Ureter (tissue), 1 donor: Measurements from ENCODE around the gene CPD. TPM values are rescaled to one million over a fixed set of nuclear protein-coding genes. Genes with fewer than 3 reads are reported as not detected.
"Not testable (repeated sequence)": the region's sequence is repeated elsewhere in the genome, so short reads cannot be mapped to it uniquely, and the experiment has no call there.

Experiments
- DNase-seq: peaks from one replicate; pipeline ENCODE4 v3.0.0-alpha.2; 2020; ENCODE audit warnings: low spot score
- total RNA-seq: library from RNA; stranded (reverse); gene quantifications from one replicate; pipeline ENCODE4 v1.2.4, GENCODE V29; 2023
- donor health status: DM: yes; HTN: yes; CAD: no.

The CPD gene
- total RNA-seq, 1 donor from 2014 or later: 61.0 TPM

DNA sequence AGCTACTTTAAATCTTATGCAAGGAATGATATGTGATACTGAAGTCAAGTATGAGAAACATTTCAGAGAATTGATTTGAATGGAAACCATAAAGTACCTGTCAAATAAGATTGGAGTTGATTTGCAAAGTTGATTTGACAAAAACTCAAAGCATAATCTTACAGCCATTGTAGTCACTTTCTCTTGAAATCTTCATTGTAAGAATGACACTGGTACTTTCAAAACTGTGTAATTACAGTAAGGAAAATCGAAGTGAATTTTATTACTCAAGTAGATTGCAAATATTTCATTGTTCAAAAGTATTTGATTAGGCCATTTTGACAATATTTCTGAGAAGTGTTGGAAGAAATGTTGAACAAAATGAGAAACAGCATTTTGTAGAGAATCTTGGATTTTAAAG, 3.6 kb downstream of the CPD start:
- no peak for DNase-seq

DNA sequence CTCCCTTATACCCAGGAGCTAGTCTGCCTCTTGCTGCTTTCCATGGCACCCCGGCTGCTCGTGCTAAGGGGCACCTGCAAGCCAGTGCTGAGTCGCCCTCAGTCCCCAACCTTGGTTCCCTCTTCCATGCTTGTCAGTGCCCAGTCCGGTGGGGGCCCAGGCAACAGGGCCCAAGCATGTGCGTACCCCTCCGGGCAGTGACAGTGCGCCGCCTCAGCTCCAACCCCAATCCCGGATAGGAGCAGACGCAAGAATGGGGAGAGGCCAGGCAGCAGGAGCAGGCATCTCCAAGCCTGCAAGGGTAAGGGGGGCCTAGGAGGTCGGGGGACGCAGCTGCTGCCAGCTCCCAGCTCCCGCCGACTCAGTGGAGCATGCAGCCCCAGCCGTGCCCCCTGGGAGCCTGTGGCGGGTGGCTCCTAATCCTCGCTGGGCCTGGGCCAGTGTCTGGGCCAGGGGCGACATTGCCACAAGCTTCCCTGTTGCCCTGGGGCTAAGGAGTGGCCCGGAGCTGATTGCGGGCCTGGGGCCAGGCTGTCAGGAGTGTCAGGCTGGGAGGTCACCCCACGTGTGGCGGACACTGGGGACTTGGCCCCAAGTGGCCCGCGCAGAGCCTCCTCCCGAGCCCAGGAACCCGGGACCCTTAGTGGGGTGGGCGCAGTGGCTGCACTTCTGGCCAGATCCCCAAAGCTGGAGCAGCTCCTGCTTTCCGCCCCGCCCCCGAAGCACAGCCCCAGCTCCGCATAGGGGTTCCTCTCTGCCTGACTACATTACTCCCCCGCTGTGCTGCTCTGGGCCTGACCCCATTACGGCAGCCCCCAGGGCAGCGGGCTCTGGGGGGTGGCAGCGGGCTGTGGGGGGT, 9.8 kb downstream of the CPD start:
- no peak for DNase-seq

DNA sequence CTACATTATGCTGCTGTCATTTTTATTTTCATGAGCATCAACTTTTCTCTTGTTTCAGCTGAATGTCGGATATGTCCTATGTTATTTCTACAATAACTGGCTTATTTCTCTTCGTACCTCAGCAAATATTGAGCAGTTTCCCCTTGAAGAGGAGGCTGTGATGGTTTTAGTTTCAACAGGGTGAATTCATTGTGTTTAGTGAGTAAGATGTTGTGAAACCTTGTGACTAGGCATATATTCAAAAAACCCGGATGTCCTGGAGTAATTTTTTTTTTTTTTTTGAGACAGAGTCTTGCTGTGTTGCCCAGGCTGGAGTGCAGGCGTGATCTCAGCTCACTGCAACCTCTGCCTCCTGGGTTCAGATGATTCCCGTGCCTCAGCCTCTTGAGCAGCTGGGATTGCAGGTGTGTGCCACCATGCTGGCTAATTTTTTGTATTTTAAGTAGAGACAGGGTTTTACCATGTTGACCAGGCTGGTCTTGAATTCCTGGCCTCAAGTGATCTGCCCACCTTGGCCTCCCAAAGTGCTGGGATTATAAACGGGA, 11.1 kb downstream of the CPD start:
- DNase-seq: no peak

GRCh38 chr17:30391534-30391933, 12.8 kb downstream of the CPD start:
- DNase-seq: no peak

DNA sequence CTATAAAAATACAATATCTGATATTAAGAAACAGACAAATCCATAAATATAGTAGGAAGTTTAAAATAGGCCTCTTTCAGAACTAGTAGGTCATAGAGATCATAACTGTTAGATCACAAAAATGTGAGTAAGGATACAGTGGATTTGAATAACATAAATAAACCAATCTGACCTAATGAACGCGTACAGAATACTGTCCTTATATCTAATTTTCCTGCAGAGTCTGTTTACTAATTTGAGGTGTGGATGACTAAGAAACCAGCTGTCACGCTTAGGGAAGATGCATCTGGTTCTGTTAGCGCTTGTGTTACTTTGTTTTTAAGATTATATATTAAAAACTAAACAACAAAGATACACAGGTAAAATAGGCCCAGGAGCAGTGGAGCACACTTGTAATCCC, 14.8 kb downstream of the CPD start:
- no peak for DNase-seq

DNA sequence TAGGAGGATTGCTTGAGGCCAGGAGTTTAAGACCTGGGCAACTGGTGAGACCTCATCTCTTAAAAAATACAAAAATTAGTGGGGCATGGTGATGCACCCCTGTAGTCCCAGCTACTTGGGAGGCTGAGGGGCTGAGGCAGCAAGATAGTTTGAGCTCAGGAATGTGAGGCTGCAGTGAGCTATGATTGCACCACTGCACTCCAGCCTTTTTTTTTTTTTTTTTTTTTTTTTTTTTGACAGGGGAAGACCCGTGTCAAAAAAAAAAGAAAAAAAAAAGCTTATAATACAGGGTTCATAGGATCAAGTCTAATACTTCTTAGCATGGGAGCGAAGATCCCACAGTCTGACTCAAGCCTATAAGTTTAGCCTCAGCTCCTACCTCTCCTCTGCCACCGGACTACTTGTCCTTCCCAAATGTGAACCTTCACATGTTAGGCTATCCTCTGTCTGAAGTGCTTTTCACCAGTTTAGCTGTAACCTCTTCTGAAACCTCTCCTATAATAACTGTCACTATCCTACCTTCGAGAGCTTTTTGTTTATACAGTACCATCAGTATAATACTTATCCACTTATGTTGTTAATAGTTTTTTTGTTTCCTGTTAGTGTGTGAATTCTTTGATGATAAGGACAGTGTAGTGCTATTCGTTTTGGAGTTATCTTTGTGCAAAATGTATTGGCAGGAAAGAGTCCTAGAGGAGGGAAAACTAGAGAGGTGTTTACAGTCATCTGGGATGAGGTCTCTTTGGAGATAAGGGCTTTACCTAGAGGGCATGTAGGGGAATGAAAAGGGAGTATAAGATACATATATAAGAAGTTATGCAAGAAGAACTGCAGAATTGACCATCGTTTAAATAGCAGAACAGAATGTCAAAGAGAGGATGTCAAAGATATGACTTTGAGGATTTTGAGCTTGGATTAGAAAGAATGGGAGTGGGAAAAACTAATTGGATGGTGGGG, 15.5 kb downstream of the CPD start:
- no peak for DNase-seq

GRCh38 chr17:30395398-30396022, 16.8 kb downstream of the CPD start:
- no peak for DNase-seq

GRCh38 chr17:30396129-30396528, 17.4 kb downstream of the CPD start:
- DNase-seq: no peak

DNA sequence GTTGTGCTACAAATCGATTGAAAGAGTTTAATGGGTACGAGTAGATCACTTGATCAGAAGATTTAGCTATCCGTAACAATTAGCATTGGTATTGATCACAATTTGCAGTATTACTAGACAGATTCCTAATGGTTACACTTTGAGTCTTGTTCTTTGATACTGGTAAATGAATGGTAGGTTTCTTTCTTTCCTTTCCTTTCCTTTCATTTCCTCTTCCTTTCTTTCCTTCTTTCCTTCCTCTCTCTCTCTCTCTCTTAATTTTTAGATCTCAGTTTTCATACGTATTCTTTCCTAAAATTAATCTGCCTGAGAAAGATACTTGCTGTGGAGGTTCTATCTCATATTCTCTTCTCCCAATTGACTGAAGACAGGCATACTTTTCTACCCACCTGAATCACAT, 17.9 kb downstream of the CPD start:
- DNase-seq: no peak

DNA sequence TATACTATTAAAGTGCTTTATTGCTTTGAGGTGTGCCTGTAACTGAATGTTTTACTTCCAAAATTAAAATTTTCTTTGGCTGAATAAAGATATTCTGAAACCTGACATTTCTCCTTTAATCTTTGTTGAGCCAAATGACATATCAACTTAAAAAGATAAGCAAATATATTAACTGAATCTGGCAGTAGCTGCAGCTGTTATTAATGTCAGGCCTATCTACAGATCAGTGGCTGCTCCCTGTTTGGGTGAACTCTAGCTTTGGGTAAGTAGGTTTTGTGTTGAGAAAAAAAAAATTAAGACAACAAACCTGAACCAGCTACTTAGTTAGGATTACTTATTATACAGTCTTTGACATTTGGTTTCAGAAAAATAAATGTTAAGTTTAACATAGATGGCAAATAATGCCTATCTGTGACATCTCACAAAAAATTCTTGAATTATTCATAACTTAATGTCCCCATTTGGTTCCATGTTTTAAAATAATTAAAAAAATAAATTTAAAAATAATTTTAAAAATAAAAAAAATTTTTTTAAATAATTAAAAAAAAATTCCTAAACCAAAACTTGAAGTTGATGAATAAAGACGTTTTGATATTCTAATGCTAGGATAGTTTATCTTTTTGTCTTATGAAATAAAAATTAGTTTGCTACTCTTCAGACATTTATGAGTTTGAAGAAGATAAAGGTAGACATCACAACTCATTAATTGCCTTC, 19.8 kb downstream of the CPD start:
- DNase-seq: no peak

DNA sequence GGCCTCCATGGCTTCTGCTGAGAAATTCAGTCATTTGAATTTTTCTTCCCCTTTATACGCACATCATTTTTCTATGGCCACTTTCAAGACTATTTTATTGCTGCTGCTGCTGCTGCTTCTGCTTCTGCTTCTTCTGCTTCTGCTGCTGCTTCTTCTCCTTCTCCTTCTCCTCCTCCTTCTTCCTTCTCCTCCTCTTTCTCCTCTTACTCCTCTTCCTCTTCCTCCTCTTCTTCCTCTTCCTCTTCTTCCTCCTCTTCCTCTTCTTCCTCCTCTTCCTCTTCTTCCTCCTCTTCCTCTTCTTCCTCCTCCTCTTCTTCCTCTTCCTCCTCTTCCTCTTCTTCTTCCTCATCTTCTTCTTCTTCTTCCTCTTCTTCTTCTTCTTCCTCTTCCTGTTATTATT, 22.4 kb downstream of the CPD start:
- DNase-seq: no peak

DNA sequence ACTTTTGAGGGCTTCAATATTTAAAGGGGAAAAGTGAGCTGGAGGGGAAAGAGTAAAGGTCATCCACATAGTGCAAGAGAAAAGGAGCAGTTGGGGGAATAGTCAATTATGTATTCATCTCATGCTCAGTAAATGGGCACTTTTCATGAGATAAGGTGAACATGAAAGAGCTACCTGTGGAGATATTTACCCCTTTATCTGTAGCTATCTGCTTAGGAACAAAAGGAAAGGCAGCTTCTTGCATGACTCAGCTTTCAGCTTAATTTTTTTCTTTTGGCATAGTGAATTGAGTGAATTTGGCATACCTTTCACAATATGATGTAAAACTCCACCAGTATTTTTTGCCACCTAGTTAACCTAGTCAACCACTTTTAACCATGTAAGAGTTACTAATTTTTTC, 26.4 kb downstream of the CPD start:
- DNase-seq: no peak

DNA sequence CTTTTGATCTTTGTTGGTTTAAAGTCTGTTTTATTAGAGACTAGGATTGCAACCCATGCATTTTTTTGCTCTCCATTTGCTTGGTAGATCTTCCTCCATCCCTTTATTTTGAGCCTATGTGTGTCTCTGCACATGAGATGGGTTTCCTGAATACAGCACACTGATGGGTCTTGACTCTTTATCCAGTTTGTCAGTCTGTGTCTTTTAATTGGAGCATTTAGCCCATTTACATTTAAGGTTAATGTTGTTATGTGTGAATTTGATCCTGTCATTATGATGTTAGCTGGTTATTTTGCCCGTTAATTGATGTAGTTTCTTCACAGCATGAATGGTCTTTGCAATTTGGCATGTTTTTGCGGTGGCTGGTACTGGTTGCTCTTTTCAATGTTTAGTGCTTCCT, 31.9 kb downstream of the CPD start:
- DNase-seq: not testable (repeated sequence)

- DNase-seq: not testable (repeated sequence)
Observed at GRCh38 chr17:30412008-30412496, 33.3 kb downstream of the CPD start.

- no peak for DNase-seq
Observed at GRCh38 chr17:30413109-30413508, 34.4 kb downstream of the CPD start.

GRCh38 chr17:30414486-30414885, 35.8 kb downstream of the CPD start:
- DNase-seq: no peak

- DNase-seq: no peak
Observed at GRCh38 chr17:30415491-30415890, 36.8 kb downstream of the CPD start.

DNA sequence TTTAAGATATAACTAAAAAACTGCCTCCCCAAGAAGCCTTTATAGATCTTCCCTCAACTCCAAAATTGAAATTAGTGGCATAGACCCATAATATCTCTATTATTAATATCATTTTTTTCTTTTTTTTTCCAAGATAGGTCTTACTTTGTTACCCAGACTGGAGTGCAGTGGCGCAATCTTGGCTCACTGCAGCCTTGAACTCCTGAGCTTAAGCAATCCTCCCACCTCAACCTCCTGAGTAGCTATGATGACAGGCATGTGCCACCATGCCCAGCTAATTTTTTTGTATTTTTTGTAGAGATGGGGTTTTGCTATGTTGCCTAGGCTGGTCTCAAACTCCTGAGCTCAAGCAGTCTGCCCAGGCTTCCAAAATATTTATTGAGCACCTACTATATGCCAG, 39.3 kb downstream of the CPD start:
- DNase-seq: not testable (repeated sequence)

GRCh38 chr17:30421592-30421991, 42.9 kb downstream of the CPD start:
- no peak for DNase-seq

- DNase-seq: no peak
Observed at GRCh38 chr17:30422171-30422570, 43.4 kb downstream of the CPD start.

GRCh38 chr17:30424471-30424870, 45.7 kb downstream of the CPD start:
- DNase-seq: no peak
